GM18870 (cell line): Measurements from ENCODE around the gene IFIT1B.

Source experiments
- ATAC-seq: cut with Tn5 transposase; IDR thresholded peaks from one replicate; pipeline ENCODE4 v1.9.1; 2021; ENCODE audit warnings: moderate library complexity; ENCODE audit not compliant: unreplicated experiment

IFIT1B gene

GRCh38 chr10:89347701-89348457 lies 30.0 kb upstream of the IFIT1B start:
- ATAC-seq = no peak

DNA sequence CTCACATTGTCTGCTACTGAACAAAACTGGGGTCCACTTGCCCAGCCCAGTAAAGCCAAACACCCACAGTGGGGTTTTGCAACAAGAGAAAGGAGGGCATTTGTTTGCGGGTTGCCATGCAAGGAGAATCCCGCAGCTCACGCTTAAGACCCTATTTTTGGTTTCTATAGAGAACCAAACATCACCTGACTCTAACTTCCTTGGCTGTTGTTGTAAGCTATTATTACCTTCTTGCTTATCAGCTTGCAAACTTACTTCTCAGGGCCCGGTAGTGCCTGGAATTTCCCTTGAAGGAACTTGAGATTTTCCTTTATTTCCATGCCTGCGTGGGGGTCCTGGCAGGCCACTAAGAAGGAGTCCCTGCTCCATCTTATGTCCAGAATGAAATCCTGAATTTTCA lies 29.4 kb upstream of the IFIT1B start:
- ATAC-seq = no peak

DNA sequence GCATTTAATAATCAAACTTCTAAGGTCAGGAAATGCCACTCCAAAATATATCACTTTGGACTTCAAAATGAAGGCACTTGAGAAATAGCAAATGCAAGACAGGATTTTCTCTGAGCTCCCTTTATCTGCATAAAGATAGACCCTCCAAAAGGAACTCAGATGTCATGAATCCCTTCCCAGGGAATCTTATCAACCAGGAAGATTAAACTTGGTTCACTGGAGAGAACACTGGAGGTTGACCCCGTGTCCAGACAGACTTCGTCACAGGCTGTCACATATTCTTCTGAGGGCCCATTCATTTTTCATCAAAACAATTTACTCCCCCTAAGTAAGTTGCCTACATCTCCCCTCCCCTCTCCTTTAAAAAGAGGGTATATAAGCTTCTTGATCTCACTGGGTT lies 28.9 kb upstream of the IFIT1B start:
- ATAC-seq = no peak

DNA sequence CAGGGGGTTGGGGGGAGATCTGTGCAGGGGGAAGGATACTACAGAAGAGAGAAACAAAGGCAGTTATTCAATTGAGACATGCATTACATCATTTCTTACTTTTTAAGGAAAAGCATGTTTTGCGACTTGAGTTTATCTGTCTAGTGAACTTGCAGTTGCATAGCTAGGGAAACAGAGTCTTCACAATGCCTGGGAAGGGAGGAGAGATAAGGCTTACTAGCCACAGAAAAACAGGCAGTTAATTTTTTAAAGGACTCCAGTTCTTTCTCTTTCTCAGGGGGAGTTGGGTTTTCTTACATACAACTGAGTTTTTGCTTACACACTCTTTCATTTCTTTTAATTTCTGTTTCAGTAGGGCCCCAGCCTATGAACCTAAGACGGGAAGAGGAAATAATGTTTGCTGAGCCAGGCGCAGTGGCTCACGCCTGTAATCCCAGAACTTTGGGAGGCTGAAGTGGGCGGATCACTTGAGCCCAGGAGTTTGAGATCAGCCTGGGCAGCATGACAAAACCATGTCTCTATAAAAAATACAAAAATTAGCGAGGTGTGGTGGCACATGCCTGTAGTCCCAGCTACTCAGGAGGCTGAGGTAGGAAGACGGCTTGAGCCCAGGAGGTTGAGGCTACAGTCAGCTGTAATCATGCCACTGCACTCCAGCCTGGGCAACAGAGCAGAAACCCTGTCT lies 27.1 kb upstream of the IFIT1B start:
- peak; percentile 32 for ATAC-seq

- peak; percentile 79 for ATAC-seq
Measured at GRCh38 chr10:89351412-89351779, 26.5 kb upstream of the IFIT1B start.

DNA sequence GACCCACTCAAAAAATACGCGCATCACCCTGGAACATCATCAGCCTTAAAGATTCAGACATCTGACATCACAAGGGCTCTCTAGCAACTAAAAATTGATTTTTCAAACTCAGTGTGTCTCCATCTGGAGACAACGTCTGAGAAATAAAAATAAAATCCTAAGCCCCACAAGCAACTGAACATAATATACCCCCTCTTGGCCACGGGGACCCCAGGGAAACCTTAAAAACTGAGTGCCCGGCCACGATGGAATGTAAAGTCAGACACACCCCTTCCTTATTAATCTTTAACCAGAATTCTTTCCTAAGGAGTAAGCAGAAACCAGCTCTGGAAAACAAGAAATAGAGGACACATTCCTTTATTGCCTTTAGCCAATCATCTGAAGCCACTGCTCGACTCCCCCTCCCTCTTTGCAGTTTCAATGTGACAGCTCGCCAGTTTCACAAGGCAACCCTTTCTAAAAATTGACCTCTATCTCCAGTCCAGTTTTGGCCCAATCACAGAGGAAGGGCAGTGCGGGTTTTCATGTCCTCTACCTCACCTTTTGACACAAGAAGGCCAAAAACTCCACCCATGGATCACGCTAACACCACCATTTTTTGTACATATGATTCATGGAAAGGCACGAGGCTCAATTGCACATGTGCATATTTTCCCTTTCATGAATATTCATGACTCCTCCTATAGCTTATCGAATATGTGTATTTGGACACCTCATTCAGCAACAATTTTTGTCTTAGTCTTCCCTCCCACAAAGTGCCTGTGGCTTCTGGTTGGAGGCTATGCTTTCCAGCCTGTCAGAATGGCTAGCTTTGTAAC lies 25.9 kb upstream of the IFIT1B start:
- no peak for ATAC-seq

- ATAC-seq = no peak
Measured at GRCh38 chr10:89352802-89353201, 25.1 kb upstream of the IFIT1B start.

GRCh38 chr10:89355394-89355931 lies 22.4 kb upstream of the IFIT1B start:
- no peak for ATAC-seq

DNA sequence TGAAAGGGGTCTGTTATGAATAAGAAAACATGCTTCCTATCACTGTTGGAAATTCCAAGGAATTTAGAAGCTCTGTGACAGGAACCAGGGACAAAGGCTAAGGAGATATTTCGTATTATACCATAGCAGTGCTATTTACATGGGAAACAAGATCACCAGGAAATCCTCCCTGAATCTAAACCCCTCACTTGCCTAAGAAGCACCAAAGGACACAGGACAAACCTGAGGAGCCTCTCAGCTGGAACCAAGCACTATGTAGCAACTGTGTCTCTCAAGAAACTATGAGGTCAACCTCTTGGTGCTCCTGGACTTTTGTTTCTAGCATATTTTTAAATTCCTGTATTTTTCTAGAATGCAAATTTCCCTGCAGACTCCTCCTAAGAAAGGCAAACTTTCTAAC lies 20.8 kb upstream of the IFIT1B start:
- no peak for ATAC-seq

DNA sequence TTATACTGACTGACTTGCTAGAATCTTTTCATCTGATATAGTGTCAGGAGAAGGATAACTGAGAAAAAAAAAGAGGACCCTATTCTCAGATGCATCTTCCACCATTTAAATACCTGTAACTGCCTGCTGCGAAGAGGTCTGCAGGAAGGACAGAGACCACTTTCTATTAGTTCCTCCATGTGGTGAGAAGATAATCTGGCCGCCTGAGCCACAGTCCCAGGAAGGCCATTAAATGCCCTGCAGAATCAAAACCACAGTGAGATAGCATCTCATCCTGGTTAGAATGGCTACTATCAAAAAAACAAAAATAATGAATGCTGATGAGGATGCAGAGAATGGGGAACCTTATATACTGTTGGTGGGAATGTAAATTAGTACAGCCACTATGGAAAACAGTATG lies 19.9 kb upstream of the IFIT1B start:
- ATAC-seq = no peak

DNA sequence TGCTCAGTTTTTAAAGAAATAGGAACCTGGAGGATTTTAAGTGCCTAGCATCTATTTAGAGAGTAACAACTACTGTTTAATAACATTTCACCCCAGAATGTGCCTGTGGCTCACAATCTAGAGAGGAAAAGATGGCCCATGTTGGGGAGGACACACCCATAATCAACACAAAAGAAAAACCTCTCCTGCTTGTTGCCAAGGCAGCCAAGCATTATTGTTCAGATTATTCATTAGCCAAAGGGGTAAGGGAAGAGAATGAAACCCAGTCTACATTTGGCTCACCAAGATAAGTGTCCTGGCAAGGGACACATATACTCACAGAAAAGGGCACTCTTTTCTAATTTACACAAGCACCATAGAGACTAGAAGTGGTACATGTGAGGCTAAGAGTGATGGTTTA lies 17.7 kb upstream of the IFIT1B start:
- no peak for ATAC-seq

DNA sequence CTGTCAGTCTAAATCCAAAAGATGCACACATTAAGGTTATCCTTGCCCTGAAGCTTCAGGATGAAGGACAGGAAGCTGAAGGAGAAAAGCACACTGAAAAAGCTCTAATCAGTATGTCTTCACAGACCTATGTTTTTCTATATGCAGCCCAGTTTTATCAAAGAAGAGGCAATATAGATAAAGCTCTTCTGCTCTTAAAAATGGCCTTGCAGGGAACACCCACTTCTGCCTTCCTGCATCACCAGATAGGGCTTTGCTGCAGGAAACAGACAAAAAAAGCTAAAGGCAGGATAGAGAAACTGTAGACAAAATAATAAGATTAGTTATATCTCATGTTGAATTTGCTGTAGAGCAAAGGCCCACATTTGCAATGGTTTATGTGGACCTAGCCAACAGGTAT lies 14.9 kb upstream of the IFIT1B start:
- ATAC-seq = no peak

GRCh38 chr10:89363729-89364442 lies 14.0 kb upstream of the IFIT1B start:
- ATAC-seq = no peak

GRCh38 chr10:89364531-89364930 lies 13.3 kb upstream of the IFIT1B start:
- no peak for ATAC-seq

- peak; percentile 75 for ATAC-seq
Measured at GRCh38 chr10:89367529-89367928, 10.3 kb upstream of the IFIT1B start.

DNA sequence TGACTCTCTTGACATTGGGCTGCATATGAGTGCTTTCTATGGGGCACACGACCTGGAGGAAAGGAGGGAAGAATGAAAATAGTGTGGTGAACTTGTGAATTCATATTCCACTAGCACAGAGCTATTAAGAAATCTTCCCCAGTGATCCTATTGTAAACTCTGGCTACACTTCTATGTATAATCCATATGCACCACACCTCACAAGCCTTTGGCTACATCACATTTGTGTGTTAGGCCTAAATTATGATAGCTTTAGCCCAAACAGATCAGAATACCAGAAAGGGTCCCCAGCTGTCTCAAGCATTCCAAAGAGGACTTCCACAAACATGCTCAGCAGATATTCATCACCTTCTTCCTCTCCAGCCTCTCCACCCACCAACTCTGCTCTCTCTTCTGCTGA lies 9.7 kb upstream of the IFIT1B start:
- no peak for ATAC-seq

GRCh38 chr10:89369156-89370105 lies 8.4 kb upstream of the IFIT1B start:
- ATAC-seq = no peak

- ATAC-seq = no peak
Measured at GRCh38 chr10:89371079-89371478, 6.8 kb upstream of the IFIT1B start.

- no peak for ATAC-seq
Measured at GRCh38 chr10:89371987-89372386, 5.9 kb upstream of the IFIT1B start.
